Measurements from ENCODE around the gene SLC25A53.

SLC25A53 gene

GRCh38 chrX:104165894-104166734 lies 9.3 kb upstream of the SLC25A53 start, which contains the start of gene FAM199X:
FAM199X (plus strand) TSS chrX:104166453; CDS start chrX:104166786, 333 bp downstream.
- H3K4me3 ChIP-seq (ENCODE audit: low read depth, low read length): peak within 1 kb of the TSS; percentile 79
- peak; percentile 88 for DNase-seq (ENCODE audit: low read depth)
- TF ChIP-seq CTCF (conservative IDR thresholded peaks at IDR 0.05; ENCODE audit: low read depth, low read length): peak; percentile 49

- DNase-seq (ENCODE audit: low read depth): no peak
- H3K4me3 ChIP-seq (ENCODE audit: low read depth, low read length): no peak overlapping the region
- TF ChIP-seq CTCF (conservative IDR thresholded peaks at IDR 0.05; ENCODE audit: low read depth, low read length): no peak
Measured at GRCh38 chrX:104151037-104151436, 5.8 kb downstream of the SLC25A53 start.

GRCh38 chrX:104141087-104141760 lies 15.6 kb downstream of the SLC25A53 start:
- no peak for DNase-seq (ENCODE audit: low read depth)
- TF ChIP-seq CTCF (conservative IDR thresholded peaks at IDR 0.05; ENCODE audit: low read depth, low read length): no peak
- no peak overlapping the region for H3K4me3 ChIP-seq (ENCODE audit: low read depth, low read length)

- no peak overlapping the region for H3K4me3 ChIP-seq (ENCODE audit: low read depth, low read length)
- peak; percentile 40 for DNase-seq (ENCODE audit: low read depth)
- TF ChIP-seq CTCF (conservative IDR thresholded peaks at IDR 0.05; ENCODE audit: low read depth, low read length): no peak
Measured at GRCh38 chrX:104137496-104137895, 19.3 kb downstream of the SLC25A53 start.

GRCh38 chrX:104136241-104137019 lies 20.4 kb downstream of the SLC25A53 start:
- peak overlapping the region; percentile 58 for H3K4me3 ChIP-seq (ENCODE audit: low read depth, low read length)
- DNase-seq (ENCODE audit: low read depth): peak; percentile 95
- peak; percentile 75 for TF ChIP-seq CTCF (conservative IDR thresholded peaks at IDR 0.05; ENCODE audit: low read depth, low read length)

GRCh38 chrX:104135677-104136076 lies 21.1 kb downstream of the SLC25A53 start:
- H3K4me3 ChIP-seq (ENCODE audit: low read depth, low read length): no peak overlapping the region
- no peak for TF ChIP-seq CTCF (conservative IDR thresholded peaks at IDR 0.05; ENCODE audit: low read depth, low read length)

More at GRCh38 chrX:104135677-104136076, 21.1 kb downstream of the SLC25A53 start:
- peak; percentile 45 for DNase-seq (ENCODE audit: low read depth)
